GM12801 (cell line): ENCODE data around the gene PCNT.

Experiments
- TF ChIP-seq, protein P1 (sequence below): IDR thresholded peaks from one replicate; pipeline ENCODE4 v1.5.1; 2011; ENCODE audit warnings: control low read depth; ENCODE audit not compliant: insufficient read length; ENCODE audit errors: extremely low read depth

The PCNT gene

DNA sequence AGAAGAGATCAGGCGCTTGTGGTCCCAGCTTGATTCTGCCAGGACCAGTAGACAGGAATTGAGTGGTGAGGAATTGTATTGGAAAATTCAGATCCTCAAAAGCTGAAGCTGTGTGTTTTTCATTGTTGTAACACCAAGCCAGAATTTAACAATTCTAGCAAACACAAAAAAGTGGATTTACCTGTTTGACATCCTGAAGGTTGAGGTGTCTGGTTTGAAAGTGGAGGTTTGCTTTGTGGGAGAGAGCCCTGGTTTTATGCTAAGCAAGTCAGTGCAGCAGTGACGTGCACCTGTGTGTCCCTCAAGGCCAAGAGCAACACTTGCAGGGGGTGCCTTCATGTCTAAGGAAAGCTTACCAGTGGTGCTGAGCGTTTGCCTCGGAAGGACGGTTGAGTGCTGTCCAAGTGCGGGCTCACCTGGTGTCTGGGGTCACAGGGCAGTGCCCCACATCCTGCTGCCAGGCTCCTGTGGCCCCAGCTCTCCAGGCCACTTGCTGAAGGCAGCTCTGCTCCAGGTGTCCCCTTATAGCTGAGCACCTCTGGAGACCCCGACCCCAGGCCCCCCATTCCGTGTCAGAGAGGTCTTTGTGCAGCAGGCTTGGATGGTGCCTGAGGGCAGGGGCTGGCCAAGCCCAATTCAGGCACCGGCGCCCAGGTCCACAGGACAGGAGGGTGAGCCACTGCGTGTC lies 27.7 kb downstream of the PCNT start:
- TF ChIP-seq, protein P1, sequence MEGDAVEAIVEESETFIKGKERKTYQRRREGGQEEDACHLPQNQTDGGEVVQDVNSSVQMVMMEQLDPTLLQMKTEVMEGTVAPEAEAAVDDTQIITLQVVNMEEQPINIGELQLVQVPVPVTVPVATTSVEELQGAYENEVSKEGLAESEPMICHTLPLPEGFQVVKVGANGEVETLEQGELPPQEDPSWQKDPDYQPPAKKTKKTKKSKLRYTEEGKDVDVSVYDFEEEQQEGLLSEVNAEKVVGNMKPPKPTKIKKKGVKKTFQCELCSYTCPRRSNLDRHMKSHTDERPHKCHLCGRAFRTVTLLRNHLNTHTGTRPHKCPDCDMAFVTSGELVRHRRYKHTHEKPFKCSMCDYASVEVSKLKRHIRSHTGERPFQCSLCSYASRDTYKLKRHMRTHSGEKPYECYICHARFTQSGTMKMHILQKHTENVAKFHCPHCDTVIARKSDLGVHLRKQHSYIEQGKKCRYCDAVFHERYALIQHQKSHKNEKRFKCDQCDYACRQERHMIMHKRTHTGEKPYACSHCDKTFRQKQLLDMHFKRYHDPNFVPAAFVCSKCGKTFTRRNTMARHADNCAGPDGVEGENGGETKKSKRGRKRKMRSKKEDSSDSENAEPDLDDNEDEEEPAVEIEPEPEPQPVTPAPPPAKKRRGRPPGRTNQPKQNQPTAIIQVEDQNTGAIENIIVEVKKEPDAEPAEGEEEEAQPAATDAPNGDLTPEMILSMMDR: no peak

DNA sequence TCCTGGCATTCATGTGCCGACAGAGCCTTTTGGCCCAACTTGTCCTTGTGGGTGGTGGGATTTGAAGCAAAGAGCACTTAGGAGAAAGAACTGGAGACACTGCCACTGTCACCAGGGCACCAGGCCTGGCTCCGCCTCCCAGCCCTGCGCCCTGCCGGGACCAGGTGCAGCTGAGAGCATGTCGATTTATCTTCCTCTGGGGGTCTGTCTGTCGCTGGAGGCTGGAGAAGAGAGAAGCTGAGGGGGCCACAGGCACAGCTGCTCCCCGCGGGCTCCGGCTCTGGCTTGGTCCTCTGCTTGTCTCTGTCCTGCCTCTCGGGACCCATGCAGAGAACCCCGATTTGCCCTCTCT lies 28.2 kb downstream of the PCNT start:
- TF ChIP-seq, protein P1: no peak

DNA sequence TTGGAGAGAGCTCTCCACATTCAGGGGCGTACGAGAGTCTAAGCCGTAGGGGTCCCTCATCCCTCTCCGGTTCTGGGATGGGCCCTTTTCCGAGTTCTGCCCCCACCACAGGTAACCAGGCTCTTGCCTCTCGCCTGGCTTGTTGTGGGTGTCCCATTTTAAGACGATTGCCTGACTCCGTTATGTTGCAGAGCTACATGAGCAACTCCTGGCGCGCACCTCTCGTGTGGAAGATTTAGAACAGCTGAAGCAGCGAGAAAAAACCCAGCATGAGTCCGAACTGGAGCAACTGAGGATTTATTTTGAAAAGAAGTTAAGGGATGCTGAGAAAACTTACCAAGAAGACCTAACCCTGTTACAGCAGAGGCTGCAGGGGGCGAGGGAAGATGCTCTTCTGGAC lies 29.0 kb downstream of the PCNT start:
- TF ChIP-seq, protein P1: no peak

DNA sequence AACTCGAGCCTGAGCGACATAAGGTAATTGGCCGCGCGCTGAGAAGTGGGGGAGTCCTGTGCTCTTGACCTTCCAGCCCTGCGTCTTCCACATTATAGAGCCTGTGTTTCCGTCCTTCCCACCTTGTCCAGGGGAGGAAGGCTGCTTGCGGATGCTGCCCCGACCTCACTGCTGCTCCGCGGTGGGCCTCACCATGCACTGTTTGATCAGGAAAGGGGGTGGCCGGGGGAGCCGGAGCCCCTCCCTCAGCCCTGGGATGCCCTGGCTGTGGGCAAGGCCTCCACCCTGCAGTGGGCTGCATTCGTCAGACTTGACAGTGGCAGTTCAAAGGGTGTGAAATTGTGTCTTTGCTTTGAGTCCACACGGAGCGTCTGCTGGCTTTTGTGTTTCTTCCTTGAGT lies 30.1 kb downstream of the PCNT start:
- TF ChIP-seq, protein P1: no peak

DNA sequence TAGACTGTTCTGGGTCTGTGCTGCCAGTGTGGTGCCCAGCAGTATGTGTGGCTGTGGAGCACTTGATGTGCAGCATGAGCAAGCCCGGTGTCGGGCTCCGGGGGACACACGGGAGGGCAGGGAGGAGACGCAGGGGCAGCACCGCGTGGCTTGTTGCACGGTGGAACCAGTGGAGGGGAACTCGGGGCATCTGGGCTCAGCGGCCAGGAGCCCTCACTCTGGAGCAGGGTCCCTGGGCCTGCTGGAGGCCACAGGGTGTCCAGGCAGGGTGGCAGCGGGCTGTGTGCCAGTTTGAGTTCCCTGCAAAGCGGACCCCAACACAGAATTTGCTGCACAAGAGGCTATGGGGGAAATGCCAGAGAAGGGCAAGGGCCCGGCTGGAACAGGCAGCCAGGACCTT lies 30.6 kb downstream of the PCNT start:
- TF ChIP-seq, protein P1: no peak

GRCh38 chr21:46355161-46356004 lies 31.4 kb downstream of the PCNT start:
- TF ChIP-seq, protein P1: no peak

- TF ChIP-seq, protein P1: no peak
Observed at GRCh38 chr21:46356005-46356338, 32.0 kb downstream of the PCNT start.
